ENCODE measurements around the gene LYRM7.

LYRM7 gene

GRCh38 chr5:131194725-131195124 lies 24.0 kb downstream of the LYRM7 start (continued):
- TF ChIP-seq AEBP2 (tag by site-specific recombination; IDR thresholded peaks at IDR 0.05; ENCODE audit: borderline replicate concordance) = no peak

DNA sequence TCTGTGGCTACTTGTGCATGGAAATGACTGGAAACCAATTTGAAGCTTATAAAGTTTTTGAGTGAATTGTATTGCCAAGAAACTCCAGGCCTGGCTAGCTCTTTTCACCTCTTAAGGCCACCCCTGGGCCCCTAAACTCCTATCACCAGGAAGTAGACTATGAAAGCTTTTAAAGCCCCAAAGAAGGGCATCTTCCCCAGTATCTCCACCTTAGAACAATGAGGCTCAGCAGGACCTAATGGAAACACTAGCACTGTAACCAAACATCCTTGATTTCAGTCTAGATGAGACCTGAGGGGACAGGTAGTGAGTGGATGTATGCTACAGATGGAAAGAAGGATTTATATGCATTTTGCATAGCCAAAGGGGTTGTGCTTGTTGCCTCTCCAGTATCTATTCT lies 25.0 kb downstream of the LYRM7 start:
- no peak overlapping the region for H3K27ac ChIP-seq (ENCODE audit: extremely low read depth, low read depth, low read length)
- ChIA-PET CTCF (interaction anchor here (0.6 kb wide), 1 partner anchor 1796 kb away, joined by 9 read pairs; no protein-coding TSS in a partner anchor), POLR2A (no interaction called here)
- H3K4me3 ChIP-seq (ENCODE audit: low read depth, low read length) = no peak overlapping the region
- no peaks in the 10 kb centered on the region for H3K4me1 ChIP-seq (ENCODE audit: control insufficient read depth, insufficient read depth, low read length)
- no peak for TF ChIP-seq ZNF248 (tag by site-specific recombination; IDR thresholded peaks at IDR 0.05)
- TF ChIP-seq BCL11A (tag by site-specific recombination; IDR thresholded peaks at IDR 0.05; ENCODE audit: low read depth) = no peak
- no peak for TF ChIP-seq ZNF274 (IDR thresholded peaks at IDR 0.05; ENCODE audit: low read length)
- TF ChIP-seq ZNF274 (tag by site-specific recombination; IDR thresholded peaks at IDR 0.05; ENCODE audit: borderline replicate concordance) = no peak
- no peak for TF ChIP-seq HOXD13 (CRISPR knock-in tag; IDR thresholded peaks at IDR 0.05; ENCODE audit: borderline replicate concordance)
- TF ChIP-seq ZNF513 (tag by site-specific recombination; IDR thresholded peaks at IDR 0.05) = no peak
- no peak for TF ChIP-seq ZBTB49 (tag by site-specific recombination; IDR thresholded peaks at IDR 0.05; ENCODE audit: low read depth)
- TF ChIP-seq ZNF664 (tag by site-specific recombination; IDR thresholded peaks at IDR 0.05) = no peak
- TF ChIP-seq ZNF239 (tag by site-specific recombination; IDR thresholded peaks at IDR 0.05) = no peak
- TF ChIP-seq ZNF292 (tag by site-specific recombination; IDR thresholded peaks at IDR 0.05; ENCODE audit: borderline replicate concordance, low read depth) = no peak
- no peak for TF ChIP-seq ZSCAN5A (tag by site-specific recombination; IDR thresholded peaks at IDR 0.05)
- TF ChIP-seq ZNF214 (tag by site-specific recombination; IDR thresholded peaks at IDR 0.05; ENCODE audit: borderline replicate concordance) = no peak
- TF ChIP-seq ZBTB11 (tag by site-specific recombination; conservative IDR thresholded peaks at IDR 0.05; ENCODE audit: low read depth) = no peak
- no peaks in the 10 kb centered on the region for H3K36me3 ChIP-seq (ENCODE audit: control insufficient read depth in 2 of 2, insufficient read depth in 1 of 2, low read length in 2 of 2)
- no peaks in the 10 kb centered on the region for H3K9me3 ChIP-seq (ENCODE audit: control insufficient read depth, insufficient read depth, low read depth, low read length)
